K562 (cell line): ENCODE results near the gene RGL2. TPM values are rescaled to one million over a fixed set of nuclear protein-coding genes. Genes with fewer than 3 reads are reported as not detected.

Experiments
- ATF3 ChIP-seq, 2 experiments: fragments of 450-650 bp in 1 of 2; sonication (generic) in 1 of 2; formaldehyde crosslinking in 1 of 2; IDR thresholded peaks in 1 of 2; conservative IDR thresholded peaks in 1 of 2; 2 replicates each; pipeline versions ENCODE4 v1.6.1 to v1.8.1; 2016 to 2023; ENCODE audit warnings: mild to moderate bottlenecking in 2 of 2, moderate library complexity in 2 of 2, inconsistent platforms in 1 of 2, missing genetic modification reagents in 1 of 2
- CAMTA2 ChIP-seq: fragments of 250-450 bp; sonication (Bioruptor Pico); conservative IDR thresholded peaks from 2 replicates; pipeline ENCODE4 v1.5.1; 2022
- ETS2 ChIP-seq: IDR thresholded peaks from 2 replicates; pipeline ENCODE4 v1.6.1; 2016; ENCODE audit warnings: borderline replicate concordance, missing genetic modification characterization, mild to moderate bottlenecking, moderate library complexity, missing compliant biosample characterization; ENCODE audit not compliant: poor library complexity, severe bottlenecking
- HMGXB4 ChIP-seq: sonication (generic); formaldehyde crosslinking; IDR thresholded peaks from 2 replicates; pipeline ENCODE4 v1.8.1; 2023; ENCODE audit warnings: mild to moderate bottlenecking, missing genetic modification reagents
- IRF9 ChIP-seq: fragments of 450-650 bp; IDR thresholded peaks from 2 replicates; pipeline ENCODE4 v1.6.1; 2016; ENCODE audit warnings: missing biosample characterization, missing genetic modification characterization
- KAT7 ChIP-seq: sonication (generic); formaldehyde crosslinking; IDR thresholded peaks from 2 replicates; pipeline ENCODE4 v1.8.0; 2022; ENCODE audit warnings: missing genetic modification reagents, mild to moderate bottlenecking, borderline replicate concordance
- SFPQ ChIP-seq: fragments of 200-400 bp; formaldehyde crosslinking; IDR thresholded peaks from 2 replicates; pipeline ENCODE4 v1.6.1; 2017; ENCODE audit warnings: mild to moderate bottlenecking, low read depth, low read length, moderate library complexity
- SREBF1 ChIP-seq: fragments of 150-350 bp; IDR thresholded peaks from 2 replicates; pipeline ENCODE4 v1.6.1; 2014; ENCODE audit warnings: antibody characterized with exemption, low read depth, low read length, borderline replicate concordance
- STAT5B ChIP-seq: fragments of 250-450 bp; sonication (Bioruptor Pico); IDR thresholded peaks from 2 replicates; pipeline ENCODE4 v1.8.0; 2021; ENCODE audit warnings: mild to moderate bottlenecking, inconsistent platforms
- TEAD4 ChIP-seq, 2 experiments: sonication (generic) in 1 of 2; formaldehyde crosslinking in 1 of 2; IDR thresholded peaks; 2 replicates each; pipeline versions ENCODE4 v1.6.1 to v1.8.0; 2012 to 2022; ENCODE audit warnings: borderline replicate concordance in 1 of 2, inconsistent platforms in 1 of 2, low read length in 1 of 2, mild to moderate bottlenecking in 1 of 2, missing genetic modification reagents in 1 of 2
- VEZF1 ChIP-seq: fragments of 200-800 bp; sonication (Bioruptor generic); IDR thresholded peaks from 2 replicates; pipeline ENCODE4 v1.6.1; 2017; ENCODE audit warnings: missing genetic modification characterization, missing compliant biosample characterization
- WHSC1 ChIP-seq: IDR thresholded peaks from one replicate; pipeline ENCODE4 v1.6.1; 2012; ENCODE audit warnings: low read length, control low read depth, inconsistent platforms
- ZHX1 ChIP-seq: fragments of 150-350 bp; conservative IDR thresholded peaks from 2 replicates; pipeline ENCODE4 v1.6.1; 2014; ENCODE audit warnings: low read length
- ZNF146 ChIP-seq: IDR thresholded peaks from one replicate; pipeline ENCODE4 v1.6.1; 2018; ENCODE audit warnings: missing compliant biosample characterization; ENCODE audit not compliant: unreplicated experiment
- ZNF778 ChIP-seq: fragments of 450-650 bp; formaldehyde crosslinking; IDR thresholded peaks from 2 replicates; pipeline ENCODE4 v1.4.0; 2020; ENCODE audit warnings: mild to moderate bottlenecking, moderate library complexity
- ZNF79 ChIP-seq: fragments of 250-450 bp; sonication (Bioruptor Pico); IDR thresholded peaks from 2 replicates; pipeline ENCODE4 v1.4.0; 2020; ENCODE audit warnings: low read depth, mild to moderate bottlenecking, moderate library complexity
- polyA plus RNA-seq, 8 experiments: library from polyadenylated mRNA; depleted of rRNA in 4 of 8; stranded (reverse) in 5 of 8; unstranded in 3 of 8; fragments of >200 nt; fragmentation: Nextera tagmentation in 2 of 8; fragmentation: Illumina TruSeq in 1 of 8; extraction: Ambion mirVana in 2 of 8; extraction: Trizol in 1 of 8; gene quantifications; 2 replicates each; pipeline versions ENCODE4 v1.2.1 to v1.2.3, GENCODE V29; 2011 to 2014; ENCODE audit warnings: inconsistent platforms in 1 of 8, missing spikeins in 1 of 8
- total RNA-seq, 7 experiments: library from RNA; depleted of rRNA in 6 of 7; stranded (reverse); fragments of >200 nt in 6 of 7; fragmentation: Illumina TruSeq in 2 of 7; extraction: Trizol in 2 of 7; gene quantifications; 2 replicates each; pipeline versions ENCODE4 v1.2.1 to v1.2.3, GENCODE V29; 2011 to 2021; ENCODE audit warnings: low replicate concordance in 1 of 7

The RGL2 gene
- total and polyA plus RNA-seq, 9 of the 15 experiments (the other 6 are each of a cell fraction or from before 2014, with no cell fraction given) = 1.8 to 57.1 (median 19.5) TPM

- TF ChIP-seq ZNF79 (CRISPR knock-in tag) (no peak), ZNF778 (CRISPR knock-in tag) (no peak), TEAD4 (IDR thresholded peaks at IDR 0.05; ENCODE audit: low read length) (peak; percentile 70), TEAD4 (CRISPR knock-in tag; IDR thresholded peaks at IDR 0.05; ENCODE audit: borderline replicate concordance) (no peak), IRF9 (tag) (no peak), SREBF1 (peak; percentile 48; the same call in 1 of the 2 replicates), HMGXB4 (CRISPR knock-in tag) (0 out of 2 replicates have a peak, but pooled peaks have one; percentile 66), ZHX1 (0 out of 2 replicates have a peak, but pooled peaks have one; percentile 56), ZNF146 (CRISPR knock-in tag) (no peak), CAMTA2 (CRISPR knock-in tag) (no peak), VEZF1 (CRISPR knock-in tag) (peak; percentile 83), KAT7 (peak; percentile 29; the same call in 1 of the 2 replicates), ETS2 (tag) (no peak), ATF3 (IDR thresholded peaks at IDR 0.05) (no peak), ATF3 (CRISPR knock-in tag; conservative IDR thresholded peaks at IDR 0.05) (no peak), STAT5B (CRISPR knock-in tag) (no peak), SFPQ (no peak), WHSC1 (no peak)
Measured at GRCh38 chr6:33279971-33280511, 18.7 kb downstream of the RGL2 start (continued).
